ENCODE measurements around the gene AKAP5.

Gene AKAP5

GRCh38 chr14:64444140-64444539 lies 21.2 kb upstream of the AKAP5 start:
- TF ChIP-seq CTCF (IDR thresholded peaks at IDR 0.05): no peak

- TF ChIP-seq CTCF (IDR thresholded peaks at IDR 0.05): no peak
These were observed 20.1 kb upstream of the AKAP5 start for GRCh38 chr14:64444984-64445845.

DNA sequence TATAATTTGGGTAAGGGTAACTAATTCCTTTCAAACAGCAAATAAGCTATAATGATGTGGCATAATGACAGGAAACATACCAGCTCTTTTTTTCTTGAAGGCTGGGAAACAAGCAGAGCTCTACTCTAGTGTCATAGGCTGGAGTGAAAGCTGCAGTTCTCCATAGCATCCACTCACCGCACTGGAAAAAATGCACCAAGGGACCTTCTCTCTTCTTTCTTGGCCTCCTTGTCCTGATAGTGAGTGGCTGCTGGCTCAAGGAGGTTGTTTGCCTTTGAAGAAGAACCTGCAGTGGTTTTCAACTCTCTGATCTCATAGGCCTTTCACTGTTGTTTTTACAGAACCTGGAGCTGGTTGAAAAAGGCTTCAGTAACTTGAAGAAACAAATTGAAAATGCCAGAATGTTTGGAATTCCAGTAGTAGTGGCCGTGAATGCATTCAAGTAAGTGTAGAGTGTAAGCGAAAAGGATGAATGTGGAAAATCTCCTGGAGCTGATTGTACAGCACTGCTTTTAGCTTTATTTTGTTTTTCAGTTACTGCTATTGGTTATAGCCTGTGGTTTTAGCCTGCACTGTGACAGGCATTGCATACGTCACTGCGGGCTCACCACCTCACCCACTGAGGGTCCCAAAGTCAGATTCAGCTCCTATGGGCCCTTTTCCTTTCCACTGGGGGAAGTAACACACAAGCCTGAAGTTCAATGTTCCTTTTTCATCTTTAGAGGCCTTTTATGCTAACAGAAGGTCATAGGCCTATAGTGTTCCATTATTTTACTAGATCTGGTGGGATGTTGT lies 17.2 kb upstream of the AKAP5 start:
- TF ChIP-seq CTCF (IDR thresholded peaks at IDR 0.05): no peak

- no peak for TF ChIP-seq CTCF (IDR thresholded peaks at IDR 0.05)
These were observed 15.0 kb upstream of the AKAP5 start for GRCh38 chr14:64450255-64450654.

- TF ChIP-seq CTCF (IDR thresholded peaks at IDR 0.05): no peak
These were observed 10.6 kb upstream of the AKAP5 start for GRCh38 chr14:64454671-64455070.

DNA sequence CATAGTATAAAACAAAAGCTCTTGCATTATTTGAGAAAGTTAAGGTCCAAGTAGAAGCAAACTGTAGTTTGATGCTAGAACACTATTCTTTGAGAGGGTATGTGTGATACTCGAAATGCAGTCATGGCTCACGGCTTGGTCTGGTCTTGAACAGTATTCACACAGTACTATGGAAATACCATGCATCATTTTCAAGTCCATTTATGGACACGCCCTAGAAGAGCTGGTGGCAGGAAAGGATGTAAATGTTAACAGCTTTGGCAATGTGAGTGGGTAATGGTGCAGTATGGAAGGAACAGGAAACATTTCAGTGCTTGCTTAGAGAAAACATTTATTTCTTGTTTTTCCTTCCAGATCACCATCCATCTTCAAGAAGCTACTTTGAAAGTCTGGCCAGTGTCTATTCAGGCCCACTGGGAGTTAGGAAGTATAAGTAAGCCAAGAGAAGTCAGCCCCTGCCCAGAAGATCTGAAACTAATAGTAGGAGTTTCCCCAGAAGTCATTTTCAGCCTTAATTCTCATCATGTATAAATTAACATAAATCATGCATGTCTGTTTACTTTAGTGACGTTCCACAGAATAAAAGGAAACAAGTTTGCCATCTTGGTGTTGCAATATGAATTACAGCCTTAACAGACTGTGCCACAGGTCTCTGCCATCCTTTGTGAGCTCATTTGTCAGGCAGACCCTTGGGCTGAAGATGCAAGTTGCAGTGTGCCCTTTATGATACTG lies 5.7 kb upstream of the AKAP5 start:
- TF ChIP-seq CTCF (IDR thresholded peaks at IDR 0.05): no peak

GRCh38 chr14:64461221-64461620 lies 4.1 kb upstream of the AKAP5 start:
- TF ChIP-seq CTCF (IDR thresholded peaks at IDR 0.05): no peak

All from LNCAP (cell line).